Activated T-cell treated with anti-CD3 and anti-CD28 coated beads, Interleukin-2, amount 50 U/mL, for 72 hours (primary cell): ENCODE data around the gene MEMO1. TPM values are rescaled to one million over a fixed set of nuclear protein-coding genes. Genes with fewer than 3 reads are reported as not detected.
"Not testable (repeated sequence)": the region's sequence is repeated elsewhere in the genome, so short reads cannot be mapped to it uniquely, and the experiment has no call there.

ENCODE experiments used
- ATAC-seq, 2 donors: fragments of 150-1000 bp; cut with Tn5 transposase; replicated peaks in 1 of 2; 2 replicates each; pipeline ENCODE4 v1.10.0; 2021; ENCODE audit warnings: moderate library complexity in 2 of 2, mild to moderate bottlenecking in 1 of 2
- DNase-seq, 2 donors: peaks; one replicate each; pipeline ENCODE4 v3.0.0; 2021 to 2022; ENCODE audit warnings: mixed read lengths in 1 of 2
- H3K27ac Mint-ChIP-seq: one replicate; pipeline ENCODE4 v1.8.0; 2022; ENCODE audit warnings: mild to moderate bottlenecking, moderate library complexity, mixed read lengths
- H3K27me3 Mint-ChIP-seq: one replicate; pipeline ENCODE4 v1.8.0; 2022; ENCODE audit warnings: low read depth, mixed read lengths
- H3K36me3 Mint-ChIP-seq, 2 donors: one replicate each; pipeline ENCODE4 v1.8.0; 2022; ENCODE audit warnings: mixed read lengths in 2 of 2, mild to moderate bottlenecking in 1 of 2; ENCODE audit not compliant: insufficient read depth in 2 of 2
- H3K4me1 Mint-ChIP-seq: one replicate; pipeline ENCODE4 v1.8.0; 2022; ENCODE audit warnings: low read depth, mixed read lengths
- H3K4me3 Mint-ChIP-seq, 2 donors: one replicate each; pipeline ENCODE4 v1.8.0; 2022; ENCODE audit warnings: mild to moderate bottlenecking in 2 of 2, mixed read lengths in 2 of 2, moderate library complexity in 2 of 2
- H3K9me3 Mint-ChIP-seq, 2 donors: one replicate each; pipeline ENCODE4 v1.8.0; 2022; ENCODE audit warnings: mixed read lengths in 2 of 2
- total RNA-seq, 2 donors: library from RNA; stranded (reverse); gene quantifications; one replicate each; pipeline ENCODE4 v1.2.3, GENCODE V29; 2022

MEMO1 gene
- total RNA-seq, 2 donors from 2014 or later: 45.9 to 47.7 TPM

DNA sequence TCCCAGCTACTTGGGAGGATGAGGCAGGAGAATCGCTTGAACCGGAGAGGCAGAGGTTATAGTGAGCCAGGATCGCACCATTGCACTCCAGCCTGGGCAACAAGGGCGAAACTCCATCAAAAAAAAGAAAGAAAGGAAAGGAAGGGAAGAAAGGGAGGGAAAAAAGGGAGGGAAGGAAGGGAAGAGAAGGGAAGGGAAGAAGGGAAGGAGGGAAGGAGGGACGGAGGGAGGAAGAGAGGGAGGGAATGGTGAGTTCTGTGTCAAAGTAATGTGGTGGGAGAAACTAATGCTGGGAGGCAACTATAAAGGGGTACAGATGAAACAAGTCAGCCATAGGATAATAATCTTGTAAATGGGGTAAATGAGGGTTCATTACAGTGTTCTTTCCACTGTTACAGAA is 45.7 kb downstream of the MEMO1 start:
- H3K4me1 Mint-ChIP-seq: peaks cover 27% of the 10 kb centered on the region
- ATAC-seq (no peak), DNase-seq (no peak)
- H3K9me3 Mint-ChIP-seq: no peaks in the 10 kb centered on the region
- no peak overlapping the region for H3K4me3 Mint-ChIP-seq
- H3K27me3 Mint-ChIP-seq: no peaks in the 10 kb centered on the region
- peaks cover 0 to 2% of the 10 kb centered on the region in 2 donors for H3K36me3 Mint-ChIP-seq
- peak overlapping the region; percentile 81 for H3K27ac Mint-ChIP-seq

DNA sequence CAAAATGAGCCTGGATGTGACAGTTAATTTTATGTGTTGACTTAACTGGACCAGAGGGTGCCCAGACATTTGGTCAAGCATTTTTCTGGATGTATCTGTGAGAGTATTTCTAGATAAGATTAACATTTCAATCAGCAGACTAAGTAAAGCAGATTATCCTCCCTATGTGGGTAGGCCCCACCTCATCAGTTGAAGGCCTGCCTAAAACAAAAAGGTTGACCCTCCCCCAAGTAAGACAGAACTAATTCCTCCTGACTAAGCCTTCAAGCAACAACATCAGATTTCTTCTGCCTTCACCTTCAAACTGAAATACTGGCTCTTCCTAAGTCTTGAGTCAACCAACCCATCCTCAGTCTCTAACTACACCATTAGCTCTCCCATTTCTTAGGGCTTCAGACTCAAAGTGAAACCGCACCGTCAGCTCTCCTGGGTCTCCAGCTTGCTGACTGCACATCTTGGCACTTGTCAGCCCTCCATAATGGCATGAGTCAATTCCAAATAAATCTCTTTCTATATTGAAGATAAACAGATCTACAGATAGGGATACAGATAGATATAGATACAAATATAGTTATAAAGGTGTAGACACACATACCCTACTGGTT is 47.9 kb downstream of the MEMO1 start:
- Mint-ChIP-seq H3K4me1 (peaks cover 49% of the 10 kb centered on the region), H3K9me3 (no peaks in the 10 kb centered on the region), H3K27me3 (no peaks in the 10 kb centered on the region), H3K4me3 (peak overlapping the region; percentile 8 to 30), H3K27ac (peak overlapping the region; percentile 90), H3K36me3 (no peaks in the 10 kb centered on the region)
- peak; percentile 70 to 90 for ATAC-seq
- DNase-seq: peak; percentile 36 to 60

DNA sequence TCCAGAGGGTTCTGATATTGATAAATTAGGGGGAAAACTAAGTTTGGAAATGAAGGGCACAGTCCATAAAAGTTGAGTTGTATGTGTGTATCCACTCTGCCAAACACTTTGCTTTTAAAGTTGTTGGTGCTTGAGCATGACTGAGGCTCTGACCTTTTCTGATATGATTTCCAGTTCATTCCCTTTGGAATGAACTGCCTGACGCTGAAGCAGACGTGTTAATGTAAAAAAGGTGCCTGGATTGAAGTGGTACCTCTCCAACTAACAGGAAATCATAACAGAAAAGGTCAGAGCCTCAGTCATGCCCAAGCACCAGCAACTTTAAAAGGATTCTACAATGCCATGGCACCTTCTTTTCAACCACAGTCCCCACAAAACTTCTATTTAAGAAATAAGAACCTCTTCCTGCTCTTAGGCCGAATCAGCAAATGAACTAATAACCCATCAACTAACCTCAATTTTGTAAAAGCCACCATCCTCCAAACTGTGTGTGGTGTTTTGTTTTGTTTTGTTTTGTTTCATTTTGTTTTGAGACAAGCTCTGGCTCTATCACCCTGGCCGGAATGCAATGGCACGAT is 52.6 kb downstream of the MEMO1 start:
- H3K9me3 Mint-ChIP-seq: no peaks in the 10 kb centered on the region
- H3K4me3 Mint-ChIP-seq: peak overlapping the region; percentile 31 to 32
- DNase-seq (no peak), ATAC-seq (no peak)
- H3K27ac Mint-ChIP-seq: peak overlapping the region; percentile 69
- no peaks in the 10 kb centered on the region for H3K27me3 Mint-ChIP-seq
- no peaks in the 10 kb centered on the region for H3K36me3 Mint-ChIP-seq
- peaks cover 57% of the 10 kb centered on the region for H3K4me1 Mint-ChIP-seq

DNA sequence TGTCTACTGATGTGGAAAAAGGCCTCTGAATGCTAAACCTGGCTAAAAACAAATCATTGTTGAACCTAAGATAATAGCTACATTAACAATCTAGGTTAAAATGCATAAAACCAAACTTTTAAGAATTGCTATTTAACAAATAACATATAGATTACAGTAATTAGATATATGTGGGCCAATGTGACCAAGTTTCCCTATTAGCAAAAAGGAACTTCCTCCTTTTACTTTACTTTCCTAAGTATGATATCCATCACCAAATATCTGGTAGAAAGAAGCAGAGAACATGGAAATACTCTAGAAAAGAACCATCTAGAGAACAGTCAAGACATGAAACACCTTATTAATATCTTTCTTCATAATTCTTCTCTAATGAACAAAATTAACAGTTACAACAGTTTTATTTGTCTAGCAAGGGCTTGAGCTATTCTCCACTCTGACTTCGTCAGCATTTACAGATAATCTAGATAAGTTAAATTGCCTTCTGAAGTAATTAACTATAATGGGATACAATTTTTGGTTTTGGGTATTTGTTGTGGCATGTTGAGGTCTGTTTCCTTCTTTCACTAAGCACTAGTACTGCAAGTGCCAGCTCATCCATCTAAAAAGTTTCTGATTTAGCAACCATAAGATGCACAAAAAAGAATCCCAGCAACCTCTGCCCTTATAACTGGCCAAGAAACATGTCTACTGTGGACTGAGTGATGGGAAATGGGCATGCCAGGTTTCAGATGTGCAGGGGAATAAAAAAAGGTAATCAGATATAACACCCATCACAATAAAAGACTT is 53.3 kb downstream of the MEMO1 start:
- no peaks in the 10 kb centered on the region for H3K9me3 Mint-ChIP-seq
- no peaks in the 10 kb centered on the region for H3K27me3 Mint-ChIP-seq
- H3K27ac Mint-ChIP-seq: peak overlapping the region; percentile 45
- no peaks in the 10 kb centered on the region for H3K36me3 Mint-ChIP-seq
- peaks cover 50% of the 10 kb centered on the region for H3K4me1 Mint-ChIP-seq
- DNase-seq (no peak), ATAC-seq (peak; percentile 39 to 63)
- H3K4me3 Mint-ChIP-seq: peak overlapping the region; percentile 2 to 32

DNA sequence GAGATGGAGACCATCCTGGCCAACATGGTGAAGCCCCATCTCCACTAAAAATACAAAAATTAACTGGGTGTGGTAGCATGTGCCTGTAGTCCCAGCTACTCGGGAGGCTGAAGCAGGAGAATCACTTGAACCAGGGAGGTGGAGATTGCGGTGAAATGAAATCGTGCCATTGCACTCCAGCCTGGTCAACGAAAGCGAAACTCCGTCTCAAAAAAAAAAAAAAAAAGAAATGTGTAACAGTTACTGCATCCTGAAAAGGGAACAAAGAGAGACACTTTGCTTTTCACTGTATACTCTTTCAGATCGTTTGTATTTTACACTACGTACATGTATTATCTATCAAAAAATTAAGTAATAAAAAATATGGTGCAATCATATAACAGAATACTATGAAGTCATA is 53.9 kb downstream of the MEMO1 start:
- not testable (repeated sequence) for H3K27me3 Mint-ChIP-seq, H3K36me3 Mint-ChIP-seq, DNase-seq, H3K9me3 Mint-ChIP-seq, ATAC-seq
- Mint-ChIP-seq H3K27ac (peak overlapping the region; percentile 57), H3K4me1 (peaks cover 45% of the 10 kb centered on the region), H3K4me3 (peak overlapping the region in 1 of 2 donors; percentile 38)

DNA sequence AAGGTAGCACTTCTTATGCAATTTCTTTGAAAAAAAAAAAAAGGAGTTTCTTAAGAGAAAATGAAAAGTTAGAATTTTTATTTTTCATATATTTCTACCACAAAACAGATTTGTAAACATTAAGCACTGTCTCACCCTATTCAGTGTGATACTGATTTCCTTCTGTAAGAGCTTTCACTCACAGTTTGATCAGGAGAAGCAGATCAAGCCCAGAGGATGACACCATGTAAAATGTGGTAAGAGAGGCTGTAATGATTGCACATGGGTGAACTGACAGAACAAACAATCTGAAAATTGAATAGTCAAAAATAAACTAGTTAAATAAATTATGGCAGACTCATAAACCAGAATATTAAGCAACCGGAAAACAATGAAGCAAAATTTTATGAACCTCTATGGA is 54.5 kb downstream of the MEMO1 start:
- Mint-ChIP-seq H3K27ac (peak overlapping the region; percentile 57), H3K4me3 (peak overlapping the region in 1 of 2 donors; percentile 51), H3K4me1 (peaks cover 48% of the 10 kb centered on the region), H3K36me3 (no peaks in the 10 kb centered on the region), H3K27me3 (no peaks in the 10 kb centered on the region), H3K9me3 (no peaks in the 10 kb centered on the region)
- ATAC-seq (no peak), DNase-seq (no peak)

DNA sequence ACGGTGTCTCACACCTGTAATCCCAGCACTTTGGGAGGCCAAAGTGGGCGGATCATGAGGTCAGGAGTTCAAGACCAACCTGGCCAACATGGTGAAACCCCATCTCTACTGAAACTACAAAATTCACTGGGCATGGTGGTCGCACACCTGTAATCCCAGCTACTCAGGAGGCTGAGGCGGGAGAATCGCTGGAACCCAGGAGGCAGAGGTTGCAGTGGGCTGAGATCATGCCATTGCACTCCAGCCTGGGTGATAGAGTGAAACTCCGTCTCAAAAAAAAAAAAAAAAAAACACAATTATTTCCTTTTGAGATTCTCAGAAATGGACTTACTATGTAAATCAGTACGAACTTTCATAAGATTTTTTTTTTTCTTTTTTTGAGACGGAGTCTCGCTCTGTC is 57.7 kb downstream of the MEMO1 start:
- not testable (repeated sequence) for H3K27me3 Mint-ChIP-seq, H3K9me3 Mint-ChIP-seq, H3K27ac Mint-ChIP-seq, DNase-seq, H3K36me3 Mint-ChIP-seq, H3K4me3 Mint-ChIP-seq, ATAC-seq
- H3K4me1 Mint-ChIP-seq: peaks cover 39% of the 10 kb centered on the region

DNA sequence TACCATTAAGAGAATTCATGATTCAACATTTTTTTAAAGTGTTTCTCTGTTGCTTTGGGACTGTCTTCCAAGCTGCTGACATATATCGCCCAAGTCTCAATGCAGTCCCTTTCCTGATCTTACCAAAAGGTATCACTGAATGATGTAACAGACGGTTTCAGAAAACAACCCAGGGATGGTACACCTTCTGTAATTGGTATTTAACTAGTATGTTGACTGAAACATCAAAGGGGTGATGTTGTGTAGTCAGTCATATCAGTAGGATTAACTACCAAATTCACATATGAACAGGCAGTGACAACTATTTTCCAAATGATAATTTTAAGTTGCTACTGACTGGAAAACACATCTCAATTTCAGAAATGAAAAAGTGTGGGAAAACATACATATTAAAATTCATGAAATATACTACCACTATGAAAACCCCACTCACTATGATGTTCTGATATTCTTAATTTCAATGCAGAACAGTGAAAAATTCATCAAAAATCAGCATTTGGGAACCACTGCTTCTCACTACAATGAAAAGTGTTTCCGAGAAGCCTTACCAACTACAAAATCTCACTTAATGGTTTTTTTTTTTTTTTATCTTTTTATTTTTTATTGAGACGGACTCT is 59.8 kb downstream of the MEMO1 start:
- Mint-ChIP-seq H3K4me3 (peak overlapping the region in 1 of 2 donors; percentile 68), H3K27me3 (no peaks in the 10 kb centered on the region), H3K27ac (peak overlapping the region; percentile 89), H3K9me3 (no peaks in the 10 kb centered on the region), H3K4me1 (peaks cover 33% of the 10 kb centered on the region), H3K36me3 (peaks cover 4 to 5% of the 10 kb centered on the region in 2 donors)
- DNase-seq (no peak), ATAC-seq (peak; percentile 92 to 98)

DNA sequence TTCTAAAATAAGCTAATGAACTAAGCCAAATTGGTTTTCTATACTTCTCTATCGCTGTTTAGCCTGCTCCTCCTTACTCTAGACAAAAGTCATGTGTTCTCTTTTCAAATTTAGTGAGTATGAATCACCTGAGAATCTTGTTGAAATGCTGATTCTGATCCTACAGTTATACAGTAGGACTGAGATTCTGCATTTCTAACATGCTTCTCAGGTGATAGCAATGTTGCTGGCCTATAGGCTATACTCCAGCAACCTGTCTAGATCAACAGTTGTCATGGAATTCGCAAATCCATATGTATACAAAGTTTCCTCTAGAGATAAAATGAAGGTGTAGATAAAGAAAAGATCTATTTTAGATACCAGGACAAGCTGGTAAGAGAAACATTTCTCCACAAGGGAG is 62.9 kb downstream of the MEMO1 start:
- Mint-ChIP-seq H3K4me3 (no peak overlapping the region), H3K36me3 (peaks cover 4 to 5% of the 10 kb centered on the region in 2 donors), H3K4me1 (peaks cover 59% of the 10 kb centered on the region), H3K9me3 (no peaks in the 10 kb centered on the region), H3K27me3 (no peaks in the 10 kb centered on the region), H3K27ac (no peak overlapping the region)
- DNase-seq: no peak
- no peak for ATAC-seq

DNA sequence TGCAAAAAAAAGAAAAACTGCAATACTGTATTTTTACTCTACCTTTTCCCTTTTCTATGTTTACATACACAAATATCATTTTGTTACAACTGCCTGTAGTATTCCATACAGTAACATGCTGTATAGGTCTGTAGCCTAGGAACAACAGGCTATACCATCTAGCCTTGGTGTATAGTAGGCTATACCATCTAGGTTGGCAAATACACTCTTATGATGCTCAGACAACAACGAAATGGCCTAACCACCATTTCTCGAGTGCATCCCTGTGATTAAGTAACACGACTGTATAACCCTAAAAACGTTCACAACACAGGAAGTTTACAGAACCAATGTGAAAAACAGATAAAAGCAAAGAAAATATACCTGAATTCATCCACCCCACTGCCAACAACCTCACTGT is 64.0 kb downstream of the MEMO1 start:
- DNase-seq: no peak
- Mint-ChIP-seq H3K27ac (no peak overlapping the region), H3K27me3 (no peaks in the 10 kb centered on the region), H3K4me3 (no peak overlapping the region), H3K36me3 (peaks cover 4 to 5% of the 10 kb centered on the region in 2 donors), H3K4me1 (peaks cover 57% of the 10 kb centered on the region), H3K9me3 (no peaks in the 10 kb centered on the region)
- no peak for ATAC-seq

DNA sequence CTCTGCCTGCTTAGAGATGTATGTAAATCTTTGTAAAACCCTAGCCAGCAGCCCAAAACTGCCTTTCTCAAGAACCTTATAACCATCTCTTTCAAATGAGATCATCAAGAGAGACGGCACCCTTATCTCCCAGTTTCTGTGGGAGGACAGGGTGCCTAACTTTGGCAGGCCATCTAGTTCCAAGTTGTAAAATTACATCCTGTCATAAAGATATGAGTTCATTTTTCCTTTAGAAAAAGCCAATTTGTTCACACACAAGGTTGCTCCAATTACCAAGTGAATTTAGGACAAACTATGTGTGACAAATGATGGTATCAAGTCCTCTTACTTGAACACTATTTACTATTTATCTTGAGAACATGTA is 65.3 kb downstream of the MEMO1 start:
- no peak for DNase-seq
- Mint-ChIP-seq H3K9me3 (no peaks in the 10 kb centered on the region), H3K36me3 (peaks cover 2 to 4% of the 10 kb centered on the region in 2 donors), H3K27me3 (no peaks in the 10 kb centered on the region), H3K4me1 (peaks cover 45% of the 10 kb centered on the region), H3K4me3 (peak overlapping the region in 1 of 2 donors; percentile 70), H3K27ac (peak overlapping the region; percentile 91)
- ATAC-seq: peak in 1 of 2 donors; percentile 37

DNA sequence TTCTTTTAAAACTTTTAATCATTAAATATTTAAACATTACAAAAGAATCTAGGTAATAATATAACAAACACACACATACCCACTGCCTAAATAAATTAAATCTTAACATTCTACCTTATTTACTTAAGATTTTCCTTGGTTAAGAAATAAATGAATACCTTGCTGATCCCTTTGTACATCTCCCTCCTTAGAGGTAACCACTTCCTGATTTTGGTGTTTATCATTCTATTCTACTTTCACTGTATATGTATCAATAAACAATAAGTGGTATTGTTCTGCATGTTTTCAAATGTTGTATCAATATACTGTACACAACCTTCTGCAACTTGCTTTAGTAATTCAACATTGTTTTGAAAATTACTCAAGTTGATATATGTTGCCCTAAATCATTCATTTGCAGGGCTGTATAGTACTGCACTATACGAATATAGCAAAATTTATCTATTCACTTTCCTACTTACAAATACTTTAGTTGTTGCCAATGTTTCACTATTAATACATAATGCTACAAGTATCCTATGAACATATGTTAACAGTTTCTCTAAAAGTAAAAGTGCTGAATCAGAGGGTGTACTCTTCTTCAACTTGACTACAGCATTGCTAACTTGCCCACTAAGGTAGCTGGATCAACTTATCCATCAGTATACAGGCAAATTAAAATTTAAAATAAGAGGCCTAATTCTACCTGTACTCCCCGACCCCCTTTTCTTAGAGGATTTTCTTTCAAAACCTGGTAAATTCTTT is 65.8 kb downstream of the MEMO1 start:
- Mint-ChIP-seq H3K27ac (peak overlapping the region; percentile 91), H3K9me3 (no peaks in the 10 kb centered on the region), H3K4me3 (peak overlapping the region in 1 of 2 donors; percentile 70), H3K4me1 (peaks cover 39% of the 10 kb centered on the region), H3K27me3 (no peaks in the 10 kb centered on the region), H3K36me3 (peaks cover 2 to 4% of the 10 kb centered on the region in 2 donors)
- DNase-seq (no peak), ATAC-seq (no peak)
